Stimulated activated CD4-positive, alpha-beta T cell treated with anti-CD3 and anti-CD28 coated beads, Interleukin-12 subunit alpha, Interleukin-12 subunit beta, amount 100 ng/mL, for 48 hours (primary cell): Measurements from ENCODE around the gene SOWAHB.

Experiments
- DNase-seq, 3 donors: peaks; one replicate each; pipeline ENCODE4 v3.0.0-alpha.2; 2020; ENCODE audit warnings: low read depth in 2 of 3, low spot score in 1 of 3

SOWAHB gene

GRCh38 chr4:76897536-76898384 is at the start of gene SOWAHB:
Gene SOWAHB, minus strand, starts transcription at chr4:76898144. Its CDS starts 295 bp downstream, at chr4:76897849.
- no peak for DNase-seq

- no peak for DNase-seq
Observed at GRCh38 chr4:76947369-76947768, 49.4 kb upstream of the SOWAHB start.

GRCh38 chr4:76943790-76944189 is 45.8 kb upstream of the SOWAHB start:
- DNase-seq = no peak

GRCh38 chr4:76943129-76943620 is 45.2 kb upstream of the SOWAHB start:
- DNase-seq = no peak

- DNase-seq = no peak
Observed at GRCh38 chr4:76939184-76939583, 41.2 kb upstream of the SOWAHB start.

GRCh38 chr4:76931576-76932276 is 33.8 kb upstream of the SOWAHB start:
- no peak for DNase-seq

GRCh38 chr4:76931087-76931486 is 33.1 kb upstream of the SOWAHB start:
- no peak for DNase-seq

- no peak for DNase-seq
Observed at GRCh38 chr4:76930685-76931084, 32.7 kb upstream of the SOWAHB start.

- no peak for DNase-seq
Observed at GRCh38 chr4:76926841-76927240, 28.9 kb upstream of the SOWAHB start.

GRCh38 chr4:76923619-76924357 is 25.8 kb upstream of the SOWAHB start:
- no peak for DNase-seq

- DNase-seq = no peak
Observed at GRCh38 chr4:76920715-76921114, 22.8 kb upstream of the SOWAHB start.

- no peak for DNase-seq
Observed at GRCh38 chr4:76909711-76910110, 11.8 kb upstream of the SOWAHB start.

GRCh38 chr4:76905521-76905920 is 7.6 kb upstream of the SOWAHB start:
- DNase-seq = no peak

GRCh38 chr4:76904646-76905190 is 6.8 kb upstream of the SOWAHB start:
- no peak for DNase-seq

GRCh38 chr4:76902233-76902890 is 4.4 kb upstream of the SOWAHB start:
- no peak for DNase-seq

- DNase-seq = no peak
Observed at GRCh38 chr4:76898949-76899645, 1.2 kb upstream of the SOWAHB start.

- DNase-seq = no peak
Observed at GRCh38 chr4:76898385-76898692, 395 bp upstream of the SOWAHB start.

- no peak for DNase-seq
Observed at GRCh38 chr4:76896614-76897535, 1.1 kb downstream of the SOWAHB start.

- DNase-seq = no peak
Observed at GRCh38 chr4:76896048-76896447, 1.9 kb downstream of the SOWAHB start.
